Measurements from ENCODE around the gene KLHL11.
A peak's percentile ranks its signal among the peaks of the same experiment; 100 is the strongest.

Gene KLHL11

GRCh38 chr17:41836550-41837196 is 28.6 kb downstream of the KLHL11 start:
- DNase-seq = peak; percentile 55

- peak; percentile 84 for DNase-seq
These were observed 29.2 kb downstream of the KLHL11 start, which contains the start of gene NT5C3B for GRCh38 chr17:41835800-41836549. TSS of gene NT5C3B (minus strand) at chr17:41836232. CDS start at chr17:41836193, 39 bp downstream.

- DNase-seq = peak; percentile 30
These were observed 29.9 kb downstream of the KLHL11 start for GRCh38 chr17:41835214-41835799.

- peak; percentile 25 for DNase-seq
These were observed 35.3 kb downstream of the KLHL11 start for GRCh38 chr17:41829961-41830360.

GRCh38 chr17:41825175-41825845 is 39.9 kb downstream of the KLHL11 start:
- no peak for DNase-seq

- no peak for DNase-seq
These were observed 41.1 kb downstream of the KLHL11 start for GRCh38 chr17:41824086-41824485.

GRCh38 chr17:41823580-41823979 is 41.6 kb downstream of the KLHL11 start:
- DNase-seq = no peak

GRCh38 chr17:41823141-41823524 is 42.1 kb downstream of the KLHL11 start:
- no peak for DNase-seq

GRCh38 chr17:41822216-41823140 is 42.7 kb downstream of the KLHL11 start:
- no peak for DNase-seq

GRCh38 chr17:41821776-41822175 is 43.4 kb downstream of the KLHL11 start:
- DNase-seq = no peak

- no peak for DNase-seq
These were observed 47.2 kb downstream of the KLHL11 start for GRCh38 chr17:41818024-41818423.

- DNase-seq = no peak
These were observed 48.4 kb downstream of the KLHL11 start for GRCh38 chr17:41816637-41817320.

- DNase-seq = no peak
These were observed 51.0 kb downstream of the KLHL11 start for GRCh38 chr17:41814195-41814594.

- no peak for DNase-seq
These were observed 51.5 kb downstream of the KLHL11 start for GRCh38 chr17:41813699-41814124.

- DNase-seq = no peak
These were observed 52.0 kb downstream of the KLHL11 start for GRCh38 chr17:41813152-41813680.

- peak; percentile 72 for DNase-seq
These were observed 52.7 kb downstream of the KLHL11 start, which contains the start of gene FKBP10 for GRCh38 chr17:41812381-41813151. TSS of gene FKBP10 (plus strand) at chr17:41813004. CDS start at chr17:41813035, 31 bp downstream.

GRCh38 chr17:41811549-41812380 is 53.5 kb downstream of the KLHL11 start, which contains the start of gene P3H4:
TSS of gene P3H4 (minus strand) at chr17:41811949. CDS start at chr17:41811915, 34 bp downstream.
- DNase-seq = peak; percentile 90

GRCh38 chr17:41810659-41811548 is 54.3 kb downstream of the KLHL11 start:
- no peak for DNase-seq

Data from activated effector memory CD4-positive, alpha-beta T cell treated with anti-CD3 and anti-CD28 coated beads, Interleukin-2, amount 50 U/mL, for 16 hours (primary cell).